Measurements from ENCODE around the gene ENOX2. TPM values are rescaled to one million over a fixed set of nuclear protein-coding genes. Genes with fewer than 3 reads are reported as not detected.
"Not testable (repeated sequence)": the region's sequence is repeated elsewhere in the genome, so short reads cannot be mapped to it uniquely, and the experiment has no call there.

ENOX2 gene
- total RNA-seq, 2 donors from 2014 or later: 5.9 to 13.8 TPM

GRCh38 chrX:130746709-130747342 is 156.2 kb downstream of the ENOX2 start:
- no peak overlapping the region for H3K27ac Mint-ChIP-seq
- DNase-seq (ENCODE audit: low spot score in 2 of 2): no peak
- H3K9me3 Mint-ChIP-seq: no peaks in the 10 kb centered on the region
- no peak for ATAC-seq
- no peaks in the 10 kb centered on the region for H3K36me3 Mint-ChIP-seq

- Mint-ChIP-seq H3K27ac (no peak overlapping the region), H3K9me3 (no peaks in the 10 kb centered on the region), H3K36me3 (no peaks in the 10 kb centered on the region)
- no peak for ATAC-seq
- DNase-seq (ENCODE audit: low spot score in 2 of 2): no peak
These were observed 156.9 kb downstream of the ENOX2 start for GRCh38 chrX:130746077-130746476.

GRCh38 chrX:130741584-130741983 is 161.4 kb downstream of the ENOX2 start:
- H3K9me3 Mint-ChIP-seq: no peaks in the 10 kb centered on the region
- no peak for ATAC-seq
- H3K27ac Mint-ChIP-seq: no peak overlapping the region
- DNase-seq (ENCODE audit: low spot score in 2 of 2): no peak
- no peaks in the 10 kb centered on the region for H3K36me3 Mint-ChIP-seq

- no peak overlapping the region for H3K27ac Mint-ChIP-seq
- H3K36me3 Mint-ChIP-seq: no peaks in the 10 kb centered on the region
- DNase-seq (ENCODE audit: low spot score in 2 of 2): no peak
- H3K9me3 Mint-ChIP-seq: no peaks in the 10 kb centered on the region
- ATAC-seq: no peak
These were observed 161.9 kb downstream of the ENOX2 start for GRCh38 chrX:130741151-130741550.

GRCh38 chrX:130738638-130739195 is 164.3 kb downstream of the ENOX2 start:
- H3K36me3 Mint-ChIP-seq: peaks cover 0 to 5% of the 10 kb centered on the region in 2 donors
- no peaks in the 10 kb centered on the region for H3K9me3 Mint-ChIP-seq
- ATAC-seq: no peak
- no peak for DNase-seq (ENCODE audit: low spot score in 2 of 2)
- no peak overlapping the region for H3K27ac Mint-ChIP-seq

- no peak overlapping the region for H3K27ac Mint-ChIP-seq
- no peak for DNase-seq (ENCODE audit: low spot score in 2 of 2)
- ATAC-seq: no peak
- peaks cover 0 to 5% of the 10 kb centered on the region in 2 donors for H3K9me3 Mint-ChIP-seq
- H3K36me3 Mint-ChIP-seq: peaks cover 6 to 12% of the 10 kb centered on the region in 2 donors
These were observed 168.3 kb downstream of the ENOX2 start for GRCh38 chrX:130734713-130735112.

GRCh38 chrX:130728208-130728607 is 174.8 kb downstream of the ENOX2 start:
- peaks cover 4 to 5% of the 10 kb centered on the region in 2 donors for H3K9me3 Mint-ChIP-seq
- no peak overlapping the region for H3K27ac Mint-ChIP-seq
- no peak for ATAC-seq
- H3K36me3 Mint-ChIP-seq: peaks cover 16 to 17% of the 10 kb centered on the region in 2 donors
- DNase-seq (ENCODE audit: low spot score in 2 of 2): no peak

- Mint-ChIP-seq H3K36me3 (peaks cover 16 to 17% of the 10 kb centered on the region in 2 donors), H3K27ac (no peak overlapping the region), H3K9me3 (peaks cover 4 to 5% of the 10 kb centered on the region in 2 donors)
- DNase-seq (ENCODE audit: low spot score in 2 of 2) (no peak), ATAC-seq (no peak)
These were observed 176.3 kb downstream of the ENOX2 start for GRCh38 chrX:130726661-130727060.

GRCh38 chrX:130725519-130725918 is 177.5 kb downstream of the ENOX2 start:
- ATAC-seq (no peak), DNase-seq (ENCODE audit: low spot score in 2 of 2) (no peak)
- H3K36me3 Mint-ChIP-seq: peaks cover 16 to 17% of the 10 kb centered on the region in 2 donors
- peaks cover 4 to 5% of the 10 kb centered on the region in 2 donors for H3K9me3 Mint-ChIP-seq
- no peak overlapping the region for H3K27ac Mint-ChIP-seq

- ATAC-seq (no peak), DNase-seq (ENCODE audit: low spot score in 2 of 2) (no peak)
- H3K27ac Mint-ChIP-seq: no peak overlapping the region
- H3K36me3 Mint-ChIP-seq: no peaks in the 10 kb centered on the region
- no peaks in the 10 kb centered on the region for H3K9me3 Mint-ChIP-seq
These were observed 183.6 kb downstream of the ENOX2 start for GRCh38 chrX:130719413-130719812.

- no peaks in the 10 kb centered on the region for H3K36me3 Mint-ChIP-seq
- DNase-seq (ENCODE audit: low spot score in 2 of 2) (no peak), ATAC-seq (no peak)
- H3K27ac Mint-ChIP-seq: no peak overlapping the region
- H3K9me3 Mint-ChIP-seq: no peaks in the 10 kb centered on the region
These were observed 184.9 kb downstream of the ENOX2 start for GRCh38 chrX:130718137-130718536.

GRCh38 chrX:130716781-130717413 is 186.1 kb downstream of the ENOX2 start:
- no peak for ATAC-seq
- no peaks in the 10 kb centered on the region for H3K36me3 Mint-ChIP-seq

GRCh38 chrX:130716346-130716745 is 186.7 kb downstream of the ENOX2 start:
- ATAC-seq: no peak
- Mint-ChIP-seq H3K36me3 (no peaks in the 10 kb centered on the region), H3K27ac (no peak overlapping the region)

More at GRCh38 chrX:130716781-130717413, 186.1 kb downstream of the ENOX2 start:
- Mint-ChIP-seq H3K27ac (no peak overlapping the region), H3K9me3 (no peaks in the 10 kb centered on the region)
- DNase-seq (ENCODE audit: low spot score in 2 of 2): no peak

GRCh38 chrX:130715299-130715698 is 187.7 kb downstream of the ENOX2 start:
- Mint-ChIP-seq H3K36me3 (no peaks in the 10 kb centered on the region), H3K27ac (peak overlapping the region in 1 of 2 donors; percentile 50), H3K9me3 (no peaks in the 10 kb centered on the region)
- DNase-seq (ENCODE audit: low spot score in 2 of 2) (no peak), ATAC-seq (no peak)

More at GRCh38 chrX:130716346-130716745, 186.7 kb downstream of the ENOX2 start:
- no peak for DNase-seq (ENCODE audit: low spot score in 2 of 2)
- H3K9me3 Mint-ChIP-seq: no peaks in the 10 kb centered on the region

GRCh38 chrX:130714665-130715064 is 188.3 kb downstream of the ENOX2 start:
- ATAC-seq (no peak), DNase-seq (ENCODE audit: low spot score in 2 of 2) (no peak)
- Mint-ChIP-seq H3K27ac (no peak overlapping the region), H3K9me3 (no peaks in the 10 kb centered on the region), H3K36me3 (no peaks in the 10 kb centered on the region)

- no peaks in the 10 kb centered on the region for H3K9me3 Mint-ChIP-seq
- no peak for ATAC-seq
- no peak overlapping the region for H3K27ac Mint-ChIP-seq
- no peak for DNase-seq (ENCODE audit: low spot score in 2 of 2)
- H3K36me3 Mint-ChIP-seq: no peaks in the 10 kb centered on the region
These were observed 188.9 kb downstream of the ENOX2 start for GRCh38 chrX:130714135-130714534.

GRCh38 chrX:130709178-130709577 is 193.8 kb downstream of the ENOX2 start:
- H3K9me3 Mint-ChIP-seq; H3K36me3 Mint-ChIP-seq; DNase-seq (ENCODE audit: low spot score in 2 of 2); H3K27ac Mint-ChIP-seq; ATAC-seq: not testable (repeated sequence)

- Mint-ChIP-seq H3K36me3 (no peaks in the 10 kb centered on the region), H3K9me3 (no peaks in the 10 kb centered on the region), H3K27ac (no peak overlapping the region)
- ATAC-seq (no peak), DNase-seq (ENCODE audit: low spot score in 2 of 2) (no peak)
These were observed 197.4 kb downstream of the ENOX2 start for GRCh38 chrX:130705591-130705990.
